HG03066 (cell line): ENCODE results near the gene SPAG8.

Source experiments
- ATAC-seq: cut with Tn5 transposase; IDR thresholded peaks from one replicate; pipeline ENCODE4 v1.9.1; 2021; ENCODE audit warnings: low read depth; ENCODE audit not compliant: unreplicated experiment

The SPAG8 gene

GRCh38 chr9:35812025-35812602 is at the start of gene SPAG8:
SPAG8 (minus strand) TSS chr9:35812262; CDS start chr9:35812147, 115 bp downstream.
- peak; percentile 52 for ATAC-seq

- ATAC-seq: no peak
Measured at GRCh38 chr9:35861161-35861897, 49.3 kb upstream of the SPAG8 start.

GRCh38 chr9:35859990-35860339 is 47.9 kb upstream of the SPAG8 start:
- ATAC-seq: no peak

- ATAC-seq: no peak
Measured at GRCh38 chr9:35859310-35859989, 47.4 kb upstream of the SPAG8 start.

- ATAC-seq: no peak
Measured at GRCh38 chr9:35858458-35858857, 46.4 kb upstream of the SPAG8 start.

- ATAC-seq: no peak
Measured at GRCh38 chr9:35856882-35857281, 44.8 kb upstream of the SPAG8 start.

GRCh38 chr9:35856206-35856605 is 44.1 kb upstream of the SPAG8 start:
- ATAC-seq: no peak

GRCh38 chr9:35854091-35854762 is 42.2 kb upstream of the SPAG8 start:
- no peak for ATAC-seq

- ATAC-seq: no peak
Measured at GRCh38 chr9:35852876-35853865, 41.1 kb upstream of the SPAG8 start.

GRCh38 chr9:35852267-35852815 is 40.3 kb upstream of the SPAG8 start:
- no peak for ATAC-seq

GRCh38 chr9:35847792-35848572 is 35.9 kb upstream of the SPAG8 start:
- peak; percentile 92 for ATAC-seq

- no peak for ATAC-seq
Measured at GRCh38 chr9:35845824-35846771, 34.0 kb upstream of the SPAG8 start.

GRCh38 chr9:35844628-35845270 is 32.7 kb upstream of the SPAG8 start:
- no peak for ATAC-seq

- peak; percentile 74 for ATAC-seq
Measured at GRCh38 chr9:35842795-35843194, 30.7 kb upstream of the SPAG8 start.

GRCh38 chr9:35842020-35842745 is 30.1 kb upstream of the SPAG8 start:
- ATAC-seq: no peak

- ATAC-seq: no peak
Measured at GRCh38 chr9:35841645-35841900, 29.5 kb upstream of the SPAG8 start.
